GM23248 (cell line): ENCODE results near the gene DUSP2. TPM values are rescaled to one million over a fixed set of nuclear protein-coding genes. Genes with fewer than 3 reads are reported as not detected.

Experiments
- DNase-seq: peaks from one replicate; pipeline ENCODE4 v3.0.0-alpha.2; 2015
- H2AFZ ChIP-seq: fragments of 200-600 bp; sonication (generic); 2 replicates; pipeline ENCODE4 v1.6.1; 2016; ENCODE audit warnings: antibody characterized with exemption
- H3F3A ChIP-seq: fragments of 200-600 bp; sonication (generic); 2 replicates; pipeline ENCODE4 v1.6.1; 2016; ENCODE audit warnings: mild to moderate bottlenecking, antibody characterized with exemption, mixed run types; ENCODE audit not compliant: insufficient read depth
- H3K27ac ChIP-seq: fragments of 200-600 bp; sonication (generic); 2 replicates; pipeline ENCODE4 v1.5.1; 2016; ENCODE audit warnings: mild to moderate bottlenecking
- H3K27me3 ChIP-seq: fragments of 200-600 bp; sonication (generic); replicated peaks from 2 replicates; pipeline ENCODE4 v1.6.1; 2016; ENCODE audit warnings: mild to moderate bottlenecking; ENCODE audit not compliant: insufficient read depth
- H3K36me3 ChIP-seq: fragments of 200-600 bp; sonication (generic); 2 replicates; pipeline ENCODE4 v1.6.1; 2016; ENCODE audit warnings: low read depth, mild to moderate bottlenecking
- H3K4me1 ChIP-seq: fragments of 200-600 bp; sonication (generic); 2 replicates; pipeline ENCODE4 v1.6.1; 2016; ENCODE audit warnings: mild to moderate bottlenecking; ENCODE audit not compliant: insufficient read depth
- H3K4me2 ChIP-seq: fragments of 200-600 bp; sonication (generic); one replicate; pipeline ENCODE4 v1.6.1; 2016; ENCODE audit warnings: mild to moderate bottlenecking; ENCODE audit not compliant: unreplicated experiment
- H3K4me3 ChIP-seq: fragments of 200-600 bp; sonication (generic); 2 replicates; pipeline ENCODE4 v1.5.1; 2016; ENCODE audit warnings: mild to moderate bottlenecking
- H3K79me2 ChIP-seq: fragments of 200-600 bp; sonication (generic); 2 replicates; pipeline ENCODE4 v1.6.1; 2016; ENCODE audit warnings: mild to moderate bottlenecking; ENCODE audit not compliant: insufficient read depth
- H3K9ac ChIP-seq: fragments of 200-600 bp; sonication (generic); 2 replicates; pipeline ENCODE4 v1.6.1; 2016; ENCODE audit warnings: mild to moderate bottlenecking
- H3K9me2 ChIP-seq: fragments of 200-600 bp; sonication (generic); 2 replicates; pipeline ENCODE4 v1.6.1; 2016; ENCODE audit warnings: mixed run types, mild to moderate bottlenecking, moderate library complexity; ENCODE audit not compliant: insufficient read depth
- H3K9me3 ChIP-seq: fragments of 200-600 bp; sonication (generic); one replicate; pipeline ENCODE4 v1.6.1; 2017; ENCODE audit warnings: low read depth
- H4K20me1 ChIP-seq: fragments of 200-600 bp; sonication (generic); 2 replicates; pipeline ENCODE4 v1.6.0; 2016; ENCODE audit not compliant: insufficient read depth
- EZH2 ChIP-seq: fragments of 200-600 bp; sonication (generic); IDR thresholded peaks from 2 replicates; pipeline ENCODE4 v1.6.1; 2018; ENCODE audit warnings: antibody characterized with exemption, mild to moderate bottlenecking; ENCODE audit not compliant: insufficient read depth, poor library complexity, severe bottlenecking
- EZH2phosphoT487 ChIP-seq: fragments of 200-600 bp; sonication (generic); IDR thresholded peaks from 2 replicates; pipeline ENCODE4 v1.6.1; 2018; ENCODE audit warnings: antibody characterized with exemption, moderate library complexity, mild to moderate bottlenecking, low read depth; ENCODE audit not compliant: insufficient read depth
- WGBS, 2 experiments: methylation state at CpG; one replicate each; pipeline ENCODE4 v1.1.6; 2015 to 2017; ENCODE audit warnings: low lambda C conversion rate in 2 of 2, low coverage in 1 of 2; ENCODE audit errors: missing lambda C conversion rate in 2 of 2; 5-methylcytosine and 5-hydroxymethylcytosine counted together
- in situ Hi-C: fragments of 300-500 bp; cut with MboI; formaldehyde crosslinking; loops from 2 replicates; pipeline ENCODE4 v1.15.0; 2020
- polyA plus RNA-seq: library from polyadenylated mRNA; unstranded; fragments of >200 nt; fragmentation: Nextera tagmentation; extraction: Ambion mirVana; gene quantifications from 2 replicates; pipeline ENCODE4 v1.2.1, GENCODE V29; 2016
- total RNA-seq: library from RNA; depleted of rRNA; stranded (reverse); fragments of >200 nt; shearing (Covaris generic); gene quantifications from 2 replicates; pipeline ENCODE4 v1.2.3, GENCODE V29; 2014

DUSP2 gene
- total and polyA plus RNA-seq, 2 experiments from 2014 or later: 3.1 to 8.8 TPM

DNA sequence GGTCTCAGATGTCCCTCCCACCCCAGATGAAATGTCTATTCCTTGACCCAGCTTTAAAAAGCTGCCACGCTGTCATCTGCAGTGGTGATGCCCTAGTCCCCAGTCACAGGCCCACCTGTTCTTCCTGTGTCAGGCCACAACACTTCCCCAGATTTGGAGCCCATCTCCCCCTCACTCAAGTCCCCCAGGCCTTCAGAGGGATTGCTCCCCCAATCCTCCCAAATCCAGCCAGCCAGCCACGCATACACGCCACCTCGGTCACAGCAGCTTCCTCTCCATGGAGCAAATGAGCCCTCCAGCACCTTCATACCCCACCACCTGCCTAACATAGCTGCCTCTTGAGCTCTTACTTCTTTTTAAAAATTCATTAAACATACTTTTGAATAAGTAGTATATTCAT is 14.8 kb downstream of the DUSP2 start:
- TF ChIP-seq EZH2phosphoT487 (no peak), EZH2 (no peak)
- H2AFZ ChIP-seq: no peak overlapping the region
- in situ Hi-C loops: no loop called here
- no peak overlapping the region for H3K27ac ChIP-seq
- H3K9ac ChIP-seq: no peak overlapping the region
- no peak for DNase-seq
- H4K20me1 ChIP-seq: no peaks in the 10 kb centered on the region
- H3K4me2 ChIP-seq: no peak overlapping the region
- H3K79me2 ChIP-seq: no peaks in the 10 kb centered on the region
- no peaks in the 10 kb centered on the region for H3K9me3 ChIP-seq
- 68 to 76% methylated on average over 4 of the region's 4 CpGs for WGBS, 2 experiments
- no peaks in the 10 kb centered on the region for H3K9me2 ChIP-seq
- no peak overlapping the region for H3K4me3 ChIP-seq
- H3K27me3 ChIP-seq: 0 out of 2 replicates have a peak, but pooled peaks cover 1% of the 10 kb centered on the region
- H3F3A ChIP-seq: no peaks in the 10 kb centered on the region
- no peaks in the 10 kb centered on the region for H3K4me1 ChIP-seq
- H3K36me3 ChIP-seq: no peaks in the 10 kb centered on the region

DNA sequence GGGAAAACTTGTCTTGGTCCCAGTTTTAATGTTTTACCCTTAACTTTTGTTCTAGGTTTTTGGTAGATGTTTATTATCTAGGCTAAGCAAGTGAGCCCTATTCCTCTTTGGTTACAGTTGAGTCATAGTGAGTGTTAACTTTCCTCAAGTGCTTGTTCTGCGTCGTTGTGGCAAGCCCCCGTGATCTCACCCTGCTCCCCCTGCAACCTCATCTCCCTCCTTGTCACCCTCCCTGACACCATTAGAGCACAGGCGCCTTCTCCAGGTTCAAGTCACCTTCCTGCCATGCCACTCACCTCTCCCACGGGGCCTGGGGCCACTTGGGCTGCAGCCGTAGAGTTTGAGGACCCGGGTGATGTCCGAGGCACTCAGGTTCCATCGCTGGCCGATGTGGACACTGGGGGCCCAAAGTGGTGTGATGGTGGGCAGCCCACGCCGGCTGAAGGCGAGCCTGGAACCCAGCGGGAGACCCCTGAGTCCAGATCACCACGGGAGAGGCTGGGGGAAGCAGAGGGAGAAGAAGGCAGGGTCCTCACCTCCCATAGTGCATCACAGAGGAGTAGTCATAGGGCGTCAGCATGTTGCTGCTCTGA is 15.6 kb downstream of the DUSP2 start:
- TF ChIP-seq EZH2 (no peak), EZH2phosphoT487 (no peak)
- DNase-seq: no peak
- no peaks in the 10 kb centered on the region for H3K9me2 ChIP-seq
- H3K4me2 ChIP-seq: no peak overlapping the region
- no peak overlapping the region for H3K9ac ChIP-seq
- no peaks in the 10 kb centered on the region for H3K36me3 ChIP-seq
- no peak overlapping the region for H3K27ac ChIP-seq
- H3K27me3 ChIP-seq: 0 out of 2 replicates have a peak, but pooled peaks cover 3% of the 10 kb centered on the region
- WGBS, 2 experiments: 69 to 70% methylated on average over 15 to 16 of the region's 16 CpGs
- H3K79me2 ChIP-seq: no peaks in the 10 kb centered on the region
- H3K4me1 ChIP-seq: no peaks in the 10 kb centered on the region
- no peak overlapping the region for H2AFZ ChIP-seq
- no peaks in the 10 kb centered on the region for H3K9me3 ChIP-seq
- in situ Hi-C loops: no loop called here
- H3K4me3 ChIP-seq: no peak overlapping the region
- no peaks in the 10 kb centered on the region for H3F3A ChIP-seq
- no peaks in the 10 kb centered on the region for H4K20me1 ChIP-seq

GRCh38 chr2:96128456-96128855 is 16.8 kb downstream of the DUSP2 start:
- H3K9me3 ChIP-seq: no peaks in the 10 kb centered on the region
- H3K27me3 ChIP-seq: peaks cover 3% of the 10 kb centered on the region; the same call in 1 of the 2 replicates
- no peak overlapping the region for H3K9ac ChIP-seq
- no peak overlapping the region for H3K27ac ChIP-seq
- WGBS, 2 experiments: 81 to 82% methylated on average over 6 of the region's 6 CpGs
- no peak for TF ChIP-seq EZH2phosphoT487
- no peaks in the 10 kb centered on the region for H3K36me3 ChIP-seq
- H3F3A ChIP-seq: no peaks in the 10 kb centered on the region
- no peaks in the 10 kb centered on the region for H3K9me2 ChIP-seq
- DNase-seq: no peak
- no peaks in the 10 kb centered on the region for H4K20me1 ChIP-seq
- in situ Hi-C loops: no loop called here
- H3K4me3 ChIP-seq: no peak overlapping the region
- no peak overlapping the region for H3K4me2 ChIP-seq
- no peaks in the 10 kb centered on the region for H3K4me1 ChIP-seq
- H2AFZ ChIP-seq: no peak overlapping the region
- H3K79me2 ChIP-seq: no peaks in the 10 kb centered on the region

DNA sequence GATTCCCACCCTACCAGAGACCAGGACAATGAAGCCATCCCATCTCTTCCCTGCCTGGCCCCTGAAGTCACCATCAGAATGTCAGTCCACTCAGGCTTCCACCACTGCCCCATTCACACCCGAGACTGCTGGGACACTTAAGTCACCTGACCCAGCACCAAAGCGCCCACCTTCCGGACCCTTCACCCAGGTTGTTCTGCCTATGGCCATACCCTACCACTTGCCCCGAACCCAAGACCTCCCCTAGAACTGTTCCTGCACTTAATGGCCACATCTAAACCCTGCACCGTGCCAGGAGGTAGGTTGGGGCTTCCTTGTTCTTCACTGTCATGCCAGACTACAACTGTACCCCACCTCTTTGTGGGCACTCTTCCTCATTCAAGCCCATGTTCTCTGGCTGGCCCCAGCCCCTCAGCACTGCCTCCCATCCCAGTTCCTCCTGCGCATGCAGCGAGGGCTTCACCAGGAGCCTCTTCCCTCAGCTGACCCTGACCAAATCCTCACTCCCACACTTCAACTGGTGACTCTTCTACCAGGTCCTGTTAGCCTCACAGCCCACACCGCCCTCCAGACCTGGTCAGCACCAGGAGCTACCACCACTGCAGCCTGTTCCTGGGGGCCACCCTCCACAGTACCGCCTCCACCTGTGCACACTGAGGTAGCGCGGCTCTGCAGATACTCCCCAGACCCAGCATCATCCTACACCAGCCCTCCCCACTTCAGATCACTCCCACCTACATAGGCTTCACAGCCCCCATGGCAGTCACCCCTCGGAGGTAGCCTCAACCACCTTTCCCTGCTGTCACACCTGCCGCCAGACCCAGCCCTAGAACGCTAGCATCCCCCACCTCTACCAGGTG is 20.6 kb downstream of the DUSP2 start:
- H3K9me2 ChIP-seq: no peaks in the 10 kb centered on the region
- H3K27me3 ChIP-seq: peaks cover 23% of the 10 kb centered on the region
- no peak overlapping the region for H3K4me3 ChIP-seq
- H2AFZ ChIP-seq: no peak overlapping the region
- WGBS, 2 experiments: 64 to 69% methylated on average over 14 of the region's 14 CpGs
- H4K20me1 ChIP-seq: no peaks in the 10 kb centered on the region
- H3K4me2 ChIP-seq: no peak overlapping the region
- no peaks in the 10 kb centered on the region for H3K9me3 ChIP-seq
- no peaks in the 10 kb centered on the region for H3K79me2 ChIP-seq
- in situ Hi-C loops: no loop called here
- DNase-seq: no peak
- H3F3A ChIP-seq: no peaks in the 10 kb centered on the region
- H3K4me1 ChIP-seq: no peaks in the 10 kb centered on the region
- no peaks in the 10 kb centered on the region for H3K36me3 ChIP-seq
- no peak overlapping the region for H3K9ac ChIP-seq
- no peak overlapping the region for H3K27ac ChIP-seq
- TF ChIP-seq EZH2 (no peak), EZH2phosphoT487 (no peak)
